Aorta (tissue), 5 donors: ENCODE results near the gene TRIM9. TPM values are rescaled to one million over a fixed set of nuclear protein-coding genes. Genes with fewer than 3 reads are reported as not detected.
A peak's percentile ranks its signal among the peaks of the same experiment; 100 is the strongest.

ENCODE experiments used
- ATAC-seq: fragments of 200-7000 bp; cut with Tn5 transposase; one replicate; pipeline ENCODE4 v1.9.1; 2022; ENCODE audit warnings: moderate library complexity; ENCODE audit not compliant: low FRiP score
- DNase-seq, 2 donors: peaks; one replicate each; pipeline ENCODE4 v3.0.0-alpha.2; 2020
- H3K27ac ChIP-seq, 2 donors: one replicate each; pipeline ENCODE4 v1.5.1; 2013; ENCODE audit warnings: low read length in 2 of 2, mild to moderate bottlenecking in 2 of 2, moderate library complexity in 2 of 2, control low read depth in 1 of 2, inconsistent platforms in 1 of 2, low read depth in 1 of 2
- H3K27me3 ChIP-seq, 2 donors: one replicate each; pipeline ENCODE4 v1.6.1; 2013; ENCODE audit warnings: control low read depth in 1 of 2, low read length in 1 of 2, mild to moderate bottlenecking in 1 of 2, moderate library complexity in 1 of 2; ENCODE audit not compliant: insufficient read depth in 2 of 2, control insufficient read depth in 1 of 2
- H3K36me3 ChIP-seq, 2 donors: one replicate each; pipeline ENCODE4 v1.6.1; 2013; ENCODE audit warnings: control low read depth in 1 of 2, low read length in 1 of 2, mild to moderate bottlenecking in 1 of 2; ENCODE audit not compliant: insufficient read depth in 2 of 2, control insufficient read depth in 1 of 2
- H3K4me1 ChIP-seq, 2 donors: one replicate each; pipeline ENCODE4 v1.6.1; 2013; ENCODE audit warnings: low read length in 2 of 2, control low read depth in 1 of 2, mild to moderate bottlenecking in 1 of 2, moderate library complexity in 1 of 2; ENCODE audit not compliant: insufficient read depth in 2 of 2, control insufficient read depth in 1 of 2
- H3K4me3 ChIP-seq, 2 donors: one replicate each; pipeline ENCODE4 v1.5.1; 2013; ENCODE audit warnings: low read length in 2 of 2, control low read depth in 1 of 2, mild to moderate bottlenecking in 1 of 2
- H3K9me3 ChIP-seq: one replicate; pipeline ENCODE4 v1.6.1; 2013; ENCODE audit warnings: mild to moderate bottlenecking, low read length; ENCODE audit not compliant: control insufficient read depth
- WGBS, 2 donors: extraction: QIAGEN DNeasy Blood & Tissue Kit; methylation state at CpG; one replicate each; pipeline ENCODE4 v1.1.7; 2013; 5-methylcytosine and 5-hydroxymethylcytosine counted together
- intact Hi-C, 2 donors: fragments of 100-400 bp; cut with DNase I; formaldehyde crosslinking; loops; one replicate each; pipeline versions ENCODE4 v1.14.2 to v1.15.0; 2022
- polyA plus RNA-seq, 2 donors: library from polyadenylated mRNA; stranded (reverse); fragments of 200-250 nt; gene quantifications; one replicate each; pipeline ENCODE4 v1.2.3, GENCODE V29; 2013
- total RNA-seq, 2 donors: library from RNA; stranded (reverse); fragmentation: NEBNext Ultra II Directional; extraction: Animal tissue kit (Norgen Biotek cat#: 25700); gene quantifications; one replicate each; pipeline ENCODE4 v1.2.1, GENCODE V29; 2021
- donor health status: healthy with polysubstance abuse.
- donor health status: Bipolar disorder and iron deficiency.
- donor health status: DM: no; HTN: no; CAD: no.
- donor health status: DM: no; HTN: no; CAD: no.
- donor health status: DM: yes; HTN: yes; CAD: no.

TRIM9 gene
- total and polyA plus RNA-seq, 4 donors: 0.23 to 7.9 (median 0.76) TPM

DNA sequence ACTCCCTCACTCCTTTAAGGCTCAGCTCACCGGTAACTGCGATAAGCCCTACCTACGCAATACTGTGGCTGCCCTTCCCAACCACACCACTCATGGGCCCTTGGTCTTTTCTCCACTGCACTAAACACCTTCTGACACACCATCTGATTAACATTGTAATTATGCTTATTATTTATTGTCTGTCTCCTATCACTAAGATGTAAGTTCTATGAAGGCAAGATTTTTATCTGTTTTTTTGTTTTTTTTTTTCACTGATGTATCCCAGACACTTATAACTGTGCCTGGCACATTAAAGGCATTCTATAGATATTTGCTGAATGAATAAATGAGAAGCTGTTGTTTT is 116.4 kb downstream of the TRIM9 start:
- no peaks in the 10 kb centered on the region for H3K4me1 ChIP-seq
- H3K36me3 ChIP-seq: no peaks in the 10 kb centered on the region
- no peak for ATAC-seq
- no peaks in the 10 kb centered on the region for H3K9me3 ChIP-seq
- no peak for DNase-seq
- H3K4me3 ChIP-seq: no peak overlapping the region
- intact Hi-C loops: no loop called here
- 92% methylated on average over 3 of the region's 3 CpGs for WGBS, 2 donors
- H3K27ac ChIP-seq: no peak overlapping the region
- H3K27me3 ChIP-seq: peaks cover 0 to 2% of the 10 kb centered on the region in 2 donors

- peak; percentile 29 for ATAC-seq
- intact Hi-C loops: no loop called here
- DNase-seq: no peak
- Histone ChIP-seq H3K4me1 (no peaks in the 10 kb centered on the region), H3K9me3 (no peaks in the 10 kb centered on the region), H3K36me3 (no peaks in the 10 kb centered on the region), H3K27me3 (peaks cover 0 to 2% of the 10 kb centered on the region in 2 donors), H3K4me3 (no peak overlapping the region), H3K27ac (no peak overlapping the region)
- WGBS, 2 donors: 93 to 95% methylated on average over 3 of the region's 3 CpGs
These were observed 116.9 kb downstream of the TRIM9 start for GRCh38 chr14:50977863-50978528.

DNA sequence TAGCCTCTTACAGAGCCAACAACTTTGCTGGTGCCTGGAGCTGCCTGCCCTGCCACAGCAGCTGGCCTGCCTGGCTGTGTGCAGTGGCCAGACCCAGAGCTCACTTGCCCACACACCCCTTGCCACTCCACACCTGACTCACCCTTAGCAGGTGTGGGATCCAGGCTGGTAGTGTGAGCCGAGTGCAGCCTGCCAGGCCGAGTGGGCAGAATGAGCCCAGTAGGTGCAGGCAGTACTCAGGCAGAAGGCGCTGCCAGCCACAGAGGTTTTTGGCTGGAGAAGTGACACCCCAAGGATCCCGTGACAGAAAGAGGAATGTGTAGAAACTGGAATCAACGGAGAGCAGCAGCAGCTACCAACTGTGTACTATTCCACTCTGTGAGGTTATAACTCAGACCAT is 120.8 kb downstream of the TRIM9 start:
- Histone ChIP-seq H3K4me1 (no peaks in the 10 kb centered on the region), H3K27me3 (no peaks in the 10 kb centered on the region), H3K36me3 (no peaks in the 10 kb centered on the region), H3K4me3 (no peak overlapping the region), H3K27ac (no peak overlapping the region), H3K9me3 (no peaks in the 10 kb centered on the region)
- intact Hi-C loops: no loop called here
- 56 to 62% methylated on average over 5 of the region's 5 CpGs for WGBS, 2 donors
- no peak for DNase-seq
- no peak for ATAC-seq

GRCh38 chr14:50972734-50973133 is 122.2 kb downstream of the TRIM9 start:
- Histone ChIP-seq H3K4me3 (no peak overlapping the region), H3K27me3 (no peaks in the 10 kb centered on the region), H3K27ac (no peak overlapping the region), H3K4me1 (no peaks in the 10 kb centered on the region), H3K36me3 (no peaks in the 10 kb centered on the region), H3K9me3 (no peaks in the 10 kb centered on the region)
- 92 to 96% methylated on average over 9 to 11 of the region's 11 CpGs for WGBS, 2 donors
- ATAC-seq (no peak), DNase-seq (no peak)
- intact Hi-C loops: loop anchor here in 1 of 2 donors (2.0 kb wide), 1 partner anchor 30 kb away; no protein-coding TSS in a partner anchor

- Histone ChIP-seq H3K36me3 (no peaks in the 10 kb centered on the region), H3K4me3 (no peak overlapping the region), H3K9me3 (no peaks in the 10 kb centered on the region), H3K27ac (no peak overlapping the region), H3K27me3 (no peaks in the 10 kb centered on the region), H3K4me1 (no peaks in the 10 kb centered on the region)
- ATAC-seq (no peak), DNase-seq (no peak)
- intact Hi-C loops: no loop called here
- WGBS, 2 donors: 90 to 92% methylated on average over 6 of the region's 6 CpGs
These were observed 123.8 kb downstream of the TRIM9 start for GRCh38 chr14:50970886-50971781.

DNA sequence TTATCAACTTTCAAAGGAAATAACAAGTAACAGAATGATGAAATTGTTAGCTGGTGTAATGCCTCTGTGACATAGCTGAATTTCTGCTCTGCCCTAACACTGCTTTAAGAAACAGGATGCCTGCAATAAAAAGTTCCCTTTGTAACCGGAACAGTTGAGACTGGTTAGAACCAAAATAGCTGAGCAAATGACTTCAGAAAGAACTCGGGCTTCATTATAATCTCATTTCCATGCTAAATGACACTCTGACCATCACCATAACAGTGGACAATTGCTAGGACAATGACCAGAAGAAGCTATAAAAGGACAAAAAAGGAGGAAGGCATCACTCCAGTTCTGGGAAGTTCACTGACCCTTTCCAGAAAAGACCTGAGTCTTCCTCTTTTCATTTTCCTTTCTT is 127.1 kb downstream of the TRIM9 start:
- DNase-seq (no peak), ATAC-seq (no peak)
- intact Hi-C loops: no loop called here
- Histone ChIP-seq H3K9me3 (no peaks in the 10 kb centered on the region), H3K27me3 (no peaks in the 10 kb centered on the region), H3K4me3 (no peak overlapping the region), H3K27ac (no peak overlapping the region), H3K4me1 (no peaks in the 10 kb centered on the region), H3K36me3 (no peaks in the 10 kb centered on the region)
- WGBS, 2 donors: 23 to 39% methylated on average over 2 of the region's 2 CpGs

DNA sequence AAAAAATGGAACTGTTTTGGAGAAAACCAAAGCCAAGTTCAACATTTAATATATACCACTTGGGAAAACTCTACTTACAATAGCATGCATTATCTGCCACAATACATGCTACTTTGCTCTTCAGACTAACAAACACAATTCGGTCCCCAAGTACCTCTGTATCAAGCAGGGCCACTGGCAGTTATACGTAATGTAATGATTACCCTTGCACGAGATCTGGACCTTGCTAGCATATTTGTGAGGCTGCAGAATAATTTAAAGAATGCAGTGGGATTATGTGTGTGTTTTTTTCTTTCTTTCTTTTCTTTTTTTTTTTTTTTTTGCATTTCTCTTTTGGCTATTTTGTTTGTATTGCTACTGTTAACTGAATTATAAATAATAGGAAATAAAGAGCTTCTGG is 127.8 kb downstream of the TRIM9 start:
- Histone ChIP-seq H3K27me3 (no peaks in the 10 kb centered on the region), H3K27ac (no peak overlapping the region), H3K4me1 (no peaks in the 10 kb centered on the region), H3K4me3 (no peak overlapping the region), H3K36me3 (no peaks in the 10 kb centered on the region), H3K9me3 (no peaks in the 10 kb centered on the region)
- WGBS, 2 donors: 24 to 35% methylated on average over 3 of the region's 3 CpGs
- intact Hi-C loops: no loop called here
- DNase-seq (no peak), ATAC-seq (no peak)

DNA sequence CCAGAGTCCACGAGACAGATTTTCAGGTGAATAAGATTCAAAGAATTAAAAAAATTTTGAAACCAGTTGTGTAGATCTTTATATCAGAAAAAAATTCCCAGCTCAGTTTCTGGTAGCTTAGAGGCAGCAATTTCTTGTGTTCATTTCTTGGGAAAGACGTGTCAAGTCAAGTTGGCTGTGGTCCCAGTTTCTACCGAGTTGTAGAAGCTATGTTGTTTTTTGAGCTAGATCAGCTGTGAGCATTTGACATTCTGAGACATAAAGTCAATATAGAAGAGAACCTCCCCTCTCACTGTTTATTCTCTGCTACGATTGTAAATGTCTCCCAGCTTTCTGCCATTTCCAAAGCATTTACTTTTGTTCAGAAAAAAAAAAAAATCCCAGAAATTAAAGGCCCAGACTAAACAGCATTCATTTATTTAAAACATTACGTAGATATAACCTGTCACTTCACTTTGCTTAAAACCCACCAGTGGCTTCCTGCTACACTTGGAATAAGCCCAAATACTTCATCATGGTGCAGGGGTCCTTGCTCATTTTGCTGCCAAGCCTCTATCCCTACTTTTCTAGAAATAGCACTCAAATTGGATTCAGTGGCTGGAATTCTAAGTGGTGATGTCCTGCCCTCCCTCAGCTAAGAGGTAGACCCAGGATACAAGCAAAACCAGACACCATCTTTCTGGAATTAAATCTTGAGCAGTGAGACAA is 130.1 kb downstream of the TRIM9 start:
- WGBS, 2 donors: 4 to 6% methylated on average over 5 of the region's 5 CpGs
- ATAC-seq (peak; percentile 21), DNase-seq (peak in 1 of 2 donors; percentile 82)
- Histone ChIP-seq H3K4me1 (no peaks in the 10 kb centered on the region), H3K27me3 (no peaks in the 10 kb centered on the region), H3K9me3 (no peaks in the 10 kb centered on the region), H3K36me3 (no peaks in the 10 kb centered on the region), H3K4me3 (no peak overlapping the region), H3K27ac (peak overlapping the region in 1 of 2 donors; percentile 52)
- intact Hi-C loops: no loop called here
